H1 (cell line): Measurements from ENCODE around the gene BABAM2. TPM values are rescaled to one million over a fixed set of nuclear protein-coding genes. Genes with fewer than 3 reads are reported as not detected.

ENCODE experiments used
- CBX8 ChIP-seq: fragments of 300-800, 300-1000 bp; sonication (generic); IDR thresholded peaks from 2 replicates; pipeline ENCODE4 v1.7.1; 2016; ENCODE audit warnings: low read depth, low read length, borderline replicate concordance
- CHD7 ChIP-seq: fragments of 300-600 bp; sonication (generic); IDR thresholded peaks from 2 replicates; pipeline ENCODE4 v1.7.1; 2012; ENCODE audit warnings: low read length, moderate library complexity, mild to moderate bottlenecking, inconsistent platforms; ENCODE audit not compliant: insufficient replicate concordance
- EGR1 ChIP-seq: IDR thresholded peaks from 2 replicates; pipeline ENCODE4 v1.6.1; 2011; ENCODE audit warnings: low read depth, low read length, borderline replicate concordance
- MAFK ChIP-seq: IDR thresholded peaks from 2 replicates; pipeline ENCODE4 v1.6.1; 2012; ENCODE audit warnings: low read depth, mild to moderate bottlenecking, improper control_type of control experiment, low read length
- YY1 ChIP-seq: IDR thresholded peaks from 2 replicates; pipeline ENCODE4 v1.6.1; 2011; ENCODE audit warnings: low read depth, mild to moderate bottlenecking, low read length
- polyA plus RNA-seq, 7 experiments: library from polyadenylated mRNA; depleted of rRNA in 3 of 7; stranded (reverse) in 5 of 7; unstranded in 2 of 7; fragments of >200 nt in 5 of 7; fragments of 200-250 nt in 2 of 7; gene quantifications; 1 replicate in 5 of 7; 2 replicates in 1 of 7; 4 replicates in 1 of 7; pipeline versions ENCODE4 v1.2.1 to v1.2.3, GENCODE V29; 2011 to 2013; ENCODE audit warnings: missing spikeins in 2 of 7, mixed read lengths in 2 of 7
- total RNA-seq: library from RNA; stranded (reverse); fragmentation: NEBNext Ultra II Directional; extraction: Animal tissue kit (Norgen Biotek cat#: 25700); gene quantifications from 2 replicates; pipeline ENCODE4 v1.2.1, GENCODE V29; 2021

BABAM2 gene
- total and polyA plus RNA-seq, 2 of the 8 experiments (the other 6 are each of a cell fraction or from before 2014, with no cell fraction given): 15.8 to 20.9 TPM

GRCh38 chr2:27873091-27873490 lies 17.4 kb upstream of the BABAM2 start (continued):
- TF ChIP-seq CHD7 (no peak), YY1 (no peak), MAFK (no peak), CBX8 (no peak), EGR1 (no peak)
